GM12878 (cell line): ENCODE data around the gene IL18R1. TPM values are rescaled to one million over a fixed set of nuclear protein-coding genes. Genes with fewer than 3 reads are reported as not detected.

Experiments used
- ATAC-seq: fragments of 200-7000 bp; cut with Tn5 transposase; 3 replicates; pipeline ENCODE4 v1.9.1; 2020; ENCODE audit warnings: mild to moderate bottlenecking, moderate library complexity
- BruUV-seq: library from RNA; stranded (reverse); fragments of 400-500 nt; replicated peaks from 2 replicates; lab custom pipeline; 2021; lab: Mats Ljungman, UMichigan
- CTCF ChIA-PET: fragments of 300-600 bp; sonication (Branson Sonifier 250); formaldehyde crosslinking; extraction: SDS; loops from one replicate; lab custom pipeline; 2021; ENCODE audit warnings: inconsistent platforms; lab: Yijun Ruan, JAX
- POLR2A ChIA-PET: fragments of 350-600 bp; formaldehyde crosslinking; extraction: SDS; loops from one replicate; lab custom pipeline; 2021; ENCODE audit warnings: inconsistent platforms; lab: Charles Lee
- RAD21 ChIA-PET: fragments of 300-600 bp; sonication (Branson Sonifier 250); formaldehyde crosslinking; loops from one replicate; lab custom pipeline; 2023; ENCODE audit warnings: antibody characterized with exemption; ENCODE audit not compliant: unreplicated experiment; lab: Charles Lee
- SMC1A ChIA-PET: fragments of 300-600 bp; sonication (Branson Sonifier 250); formaldehyde crosslinking; loops from one replicate; lab custom pipeline; 2023; ENCODE audit not compliant: unreplicated experiment, uncharacterized antibody; lab: Charles Lee
- DNase-seq: peaks from one replicate; pipeline ENCODE4 v3.0.0-alpha.2; 2011; ENCODE audit warnings: low read depth, low spot score
- FAIRE-seq: peaks from 3 replicates; lab custom pipeline; 2011; peaks lifted over from hg19 to GRCh38; lab: Jason Lieb, UNC
- H2AFZ ChIP-seq: 2 replicates; pipeline ENCODE4 v1.6.0; 2011; ENCODE audit warnings: low read depth, low read length, control low read depth; ENCODE audit not compliant: control insufficient read depth
- H3K27ac ChIP-seq: 2 replicates; pipeline ENCODE4 v1.5.1; 2011; ENCODE audit warnings: control low read depth; ENCODE audit not compliant: control insufficient read depth, insufficient read depth
- H3K27me3 ChIP-seq, 2 experiments: replicated peaks in 1 of 2; 2 replicates each; pipeline versions ENCODE4 v1.6.0 to v1.6.1; 2011; ENCODE audit warnings: low read length in 1 of 2; ENCODE audit not compliant: control insufficient read depth in 2 of 2, insufficient read depth in 2 of 2
- H3K36me3 ChIP-seq, 2 experiments: 2 replicates each; pipeline ENCODE4 v1.5.1; 2011; ENCODE audit warnings: low read length in 1 of 2; ENCODE audit not compliant: control insufficient read depth in 2 of 2, insufficient read depth in 2 of 2
- H3K4me1 ChIP-seq: 2 replicates; pipeline ENCODE4 v1.6.1; 2011; ENCODE audit warnings: mild to moderate bottlenecking, low read length, moderate library complexity, mixed read lengths; ENCODE audit not compliant: control insufficient read depth, insufficient read depth
- H3K4me2 ChIP-seq: 2 replicates; pipeline ENCODE4 v1.6.0; 2011; ENCODE audit warnings: control low read depth; ENCODE audit not compliant: control insufficient read depth, insufficient read depth
- H3K4me3 ChIP-seq: fragments of 200-600 bp; sonication (generic); 2 replicates; pipeline ENCODE4 v1.5.1; 2016
- H3K79me2 ChIP-seq: 2 replicates; pipeline ENCODE4 v1.6.0; 2011; ENCODE audit warnings: low read length; ENCODE audit not compliant: control insufficient read depth, insufficient read depth
- H3K9ac ChIP-seq: 2 replicates; pipeline ENCODE4 v1.8.0; 2011; ENCODE audit warnings: low read length, control low read depth, mixed read lengths; ENCODE audit not compliant: control insufficient read depth, insufficient read depth
- H3K9me3 ChIP-seq: replicated peaks from 3 replicates; pipeline ENCODE4 v1.5.1; 2011; ENCODE audit warnings: mild to moderate bottlenecking, low read length; ENCODE audit not compliant: control insufficient read depth, insufficient read depth
- H4K20me1 ChIP-seq: 2 replicates; pipeline ENCODE4 v1.6.0; 2011; ENCODE audit not compliant: control insufficient read depth, insufficient read depth
- BMI1 ChIP-seq: fragments of 450-650 bp; IDR thresholded peaks from 2 replicates; pipeline ENCODE4 v1.6.1; 2016; ENCODE audit warnings: mild to moderate bottlenecking, moderate library complexity, borderline replicate concordance
- CBX3 ChIP-seq: fragments of 200-600 bp; sonication (generic); IDR thresholded peaks from 2 replicates; pipeline ENCODE4 v1.6.1; 2016; ENCODE audit warnings: low read depth, borderline replicate concordance
- CREB1 ChIP-seq: IDR thresholded peaks from 2 replicates; pipeline ENCODE4 v1.6.1; 2012; ENCODE audit warnings: low read depth, mild to moderate bottlenecking, inconsistent platforms
- EP300 ChIP-seq, 2 experiments: fragments of 150-350 bp in 1 of 2; IDR thresholded peaks; 2 replicates each; pipeline ENCODE4 v1.6.1; 2011 to 2012; ENCODE audit warnings: low read depth in 2 of 2, low read length in 2 of 2, borderline replicate concordance in 1 of 2, improper control_type of control experiment in 1 of 2, inconsistent platforms in 1 of 2; ENCODE audit not compliant: control insufficient read depth in 1 of 2
- IRF5 ChIP-seq: fragments of 450-650 bp; IDR thresholded peaks from 2 replicates; pipeline ENCODE4 v1.6.1; 2017; ENCODE audit warnings: borderline replicate concordance
- MEF2B ChIP-seq: fragments of 450-650 bp; IDR thresholded peaks from 2 replicates; pipeline ENCODE4 v1.6.1; 2018; ENCODE audit warnings: mild to moderate bottlenecking, moderate library complexity; ENCODE audit not compliant: partially characterized antibody, poor library complexity, severe bottlenecking
- POLR2A ChIP-seq: IDR thresholded peaks from 2 replicates; pipeline ENCODE4 v1.6.1; 2011; ENCODE audit warnings: low read depth, mild to moderate bottlenecking, low read length
- RUNX3 ChIP-seq: IDR thresholded peaks from 2 replicates; pipeline ENCODE4 v1.6.1; 2012; ENCODE audit warnings: low read length, inconsistent platforms
- SUPT20H ChIP-seq: IDR thresholded peaks from 2 replicates; pipeline ENCODE4 v1.6.1; 2011; ENCODE audit warnings: low read depth, mild to moderate bottlenecking, low read length, moderate library complexity, borderline replicate concordance; ENCODE audit not compliant: control insufficient read depth
- ZNF217 ChIP-seq: fragments of 450-650 bp; IDR thresholded peaks from 2 replicates; pipeline ENCODE4 v1.6.1; 2017; ENCODE audit warnings: antibody characterized with exemption, mild to moderate bottlenecking
- WGBS: methylation state at CpG from one replicate; pipeline ENCODE4 v1.1.6; 2016; ENCODE audit warnings: low lambda C conversion rate; ENCODE audit not compliant: insufficient replicate concordance, insufficient coverage; ENCODE audit errors: missing lambda C conversion rate; 5-methylcytosine and 5-hydroxymethylcytosine counted together
- in situ Hi-C: fragments of 300-500 bp; cut with MboI; formaldehyde crosslinking; loops from 9 replicates; pipeline ENCODE4 v1.14.3; 2018; ENCODE audit warnings: mixed read lengths
- intact Hi-C: fragments of 100-400 bp; cut with micrococcal nuclease; formaldehyde crosslinking; loops from one replicate; pipeline ENCODE4 v1.14.2; 2022; ENCODE audit not compliant: unreplicated experiment
- polyA plus RNA-seq, 11 experiments: library from polyadenylated mRNA; depleted of rRNA in 4 of 11; unstranded in 6 of 11; stranded (reverse) in 5 of 11; fragments of >200 nt; fragmentation: Nextera tagmentation in 4 of 11; fragmentation: Illumina TruSeq in 1 of 11; extraction: Ambion mirVana in 4 of 11; extraction: Trizol in 1 of 11; gene quantifications; 1 replicate in 1 of 11; 2 replicates in 10 of 11; pipeline versions ENCODE4 v1.2.1 to v1.2.3, GENCODE V29; 2011 to 2016; ENCODE audit warnings: inconsistent platforms in 2 of 11, missing spikeins in 2 of 11, low read depth in 1 of 11
- total RNA-seq, 4 experiments: library from RNA; depleted of rRNA in 3 of 4; stranded (reverse); fragments of >200 nt in 3 of 4; fragmentation: Illumina TruSeq in 1 of 4; extraction: Trizol in 1 of 4; gene quantifications; 2 replicates each; pipeline versions ENCODE4 v1.2.1 to v1.2.3, GENCODE V29; 2013 to 2021
- TF ChIP-seq, protein P1 (sequence below): fragments of 450-650 bp; formaldehyde crosslinking; IDR thresholded peaks from 2 replicates; pipeline ENCODE4 v1.4.0; 2022; ENCODE audit warnings: mild to moderate bottlenecking, moderate library complexity

The IL18R1 gene
- total and polyA plus RNA-seq, 10 of the 15 experiments (the other 5 are each of a cell fraction or from before 2014, with no cell fraction given), result 3.5 to 15.5 (median 11.1) TPM

DNA sequence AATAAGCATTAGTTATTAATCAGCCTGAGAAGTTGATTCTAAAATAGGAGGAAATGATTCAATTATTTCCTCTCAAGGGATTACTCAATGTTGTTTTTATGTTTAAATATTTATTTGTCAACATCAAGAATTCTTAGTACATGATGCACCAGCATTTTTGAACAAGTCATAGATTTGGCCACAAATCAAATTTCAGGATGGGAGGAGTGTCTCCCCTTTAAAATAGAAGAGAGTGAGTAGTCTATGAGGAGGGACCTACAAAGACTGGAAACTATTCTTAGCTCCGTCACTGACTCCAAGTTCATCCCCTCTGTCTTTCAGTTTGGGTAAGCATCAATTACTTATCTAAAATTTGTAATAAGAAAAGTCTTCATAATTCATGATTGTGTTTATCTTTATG, 18.6 kb upstream of the IL18R1 start:
- H2AFZ ChIP-seq, result no peak overlapping the region
- no peaks in the 10 kb centered on the region for H4K20me1 ChIP-seq
- H3K4me1 ChIP-seq, result no peaks in the 10 kb centered on the region
- intact Hi-C loops, result no loop called here
- SMC1A ChIA-PET, result interaction anchor here (1.4 kb wide), 1 partner anchor 15 kb away, joined by 3 read pairs; no protein-coding TSS in a partner anchor
- no peak; the same call in 2 of the 3 replicates for ATAC-seq
- in situ Hi-C loops, result no loop called here
- H3K9ac ChIP-seq, result no peak overlapping the region
- H3K4me3 ChIP-seq, result no peak overlapping the region
- no peak overlapping the region for H3K4me2 ChIP-seq
- no peak for FAIRE-seq
- WGBS, result 0% methylated on average over 1 of the region's 1 CpG
- TF ChIP-seq SUPT20H (no peak), RUNX3 (no peak), CBX3 (no peak), ZNF217 (no peak), IRF5 (no peak), POLR2A (no peak), BMI1 (no peak), EP300 (IDR thresholded peaks at IDR 0.05; ENCODE audit: borderline replicate concordance in 1 of 2, control insufficient read depth in 1 of 2, low read depth in 2 of 2, low read length in 2 of 2) (no peak), MEF2B (no peak), CREB1 (no peak)
- TF ChIP-seq, protein P1, sequence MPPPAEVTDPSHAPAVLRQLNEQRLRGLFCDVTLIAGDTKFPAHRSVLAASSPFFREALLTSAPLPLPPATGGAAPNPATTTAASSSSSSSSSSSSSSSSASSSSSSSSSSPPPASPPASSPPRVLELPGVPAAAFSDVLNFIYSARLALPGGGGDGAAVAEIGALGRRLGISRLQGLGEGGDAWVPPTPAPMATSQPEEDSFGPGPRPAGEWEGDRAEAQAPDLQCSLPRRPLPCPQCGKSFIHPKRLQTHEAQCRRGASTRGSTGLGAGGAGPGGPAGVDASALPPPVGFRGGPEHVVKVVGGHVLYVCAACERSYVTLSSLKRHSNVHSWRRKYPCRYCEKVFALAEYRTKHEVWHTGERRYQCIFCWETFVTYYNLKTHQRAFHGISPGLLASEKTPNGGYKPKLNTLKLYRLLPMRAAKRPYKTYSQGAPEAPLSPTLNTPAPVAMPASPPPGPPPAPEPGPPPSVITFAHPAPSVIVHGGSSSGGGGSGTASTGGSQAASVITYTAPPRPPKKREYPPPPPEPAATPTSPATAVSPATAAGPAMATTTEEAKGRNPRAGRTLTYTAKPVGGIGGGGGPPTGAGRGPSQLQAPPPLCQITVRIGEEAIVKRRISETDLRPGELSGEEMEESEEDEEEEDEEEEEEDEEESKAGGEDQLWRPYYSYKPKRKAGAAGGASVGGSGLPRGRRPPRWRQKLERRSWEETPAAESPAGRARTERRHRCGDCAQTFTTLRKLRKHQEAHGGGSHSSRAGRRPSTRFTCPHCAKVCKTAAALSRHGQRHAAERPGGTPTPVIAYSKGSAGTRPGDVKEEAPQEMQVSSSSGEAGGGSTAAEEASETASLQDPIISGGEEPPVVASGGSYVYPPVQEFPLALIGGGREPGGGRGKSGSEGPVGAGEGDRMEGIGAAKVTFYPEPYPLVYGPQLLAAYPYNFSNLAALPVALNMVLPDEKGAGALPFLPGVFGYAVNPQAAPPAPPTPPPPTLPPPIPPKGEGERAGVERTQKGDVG (CRISPR knock-in tag), result no peak
- BruUV-seq, result no TSS peak
- H3K79me2 ChIP-seq, result no peaks in the 10 kb centered on the region
- no peak overlapping the region for H3K27ac ChIP-seq
- CTCF ChIA-PET, result interaction anchor here (0.9 to 1.3 kb wide), 3 partner anchors 35 to 331 kb away, joined by 3 to 5 read pairs (median 4); no protein-coding TSS in a partner anchor
- POLR2A ChIA-PET, result no interaction called here
- RAD21 ChIA-PET, result no interaction called here
- H3K9me3 ChIP-seq, result no peaks in the 10 kb centered on the region
- peaks cover 0 to 5% of the 10 kb centered on the region in 2 experiments; a peak in 1 of 4 replicates for H3K27me3 ChIP-seq
- no peaks in the 10 kb centered on the region for H3K36me3 ChIP-seq
- no peak for DNase-seq
